Measurements from ENCODE around the gene TFAP2D. TPM values are rescaled to one million over a fixed set of nuclear protein-coding genes. Genes with fewer than 3 reads are reported as not detected.

TFAP2D gene
- total RNA-seq, 1 donor from 2014 or later, result not detected

- TF ChIP-seq CTCF (IDR thresholded peaks at IDR 0.05; ENCODE audit: unreplicated experiment), result no peak
- peaks cover 57% of the 10 kb centered on the region for H3K27me3 Mint-ChIP-seq (ENCODE audit: low read depth)
- H3K36me3 Mint-ChIP-seq, result no peaks in the 10 kb centered on the region
- no peaks in the 10 kb centered on the region for H3K9me3 Mint-ChIP-seq
- no peak overlapping the region for H3K27ac Mint-ChIP-seq
- no peak for DNase-seq (ENCODE audit: low spot score in 2 of 2, unreplicated experiment in 2 of 2)
- H3K4me1 Mint-ChIP-seq, result no peaks in the 10 kb centered on the region
- no peak overlapping the region for H3K4me3 Mint-ChIP-seq
Observed at GRCh38 chr6:50691814-50692495, 21.4 kb upstream of the TFAP2D start.

- no peak for TF ChIP-seq CTCF (IDR thresholded peaks at IDR 0.05; ENCODE audit: unreplicated experiment)
- Mint-ChIP-seq H3K36me3 (no peaks in the 10 kb centered on the region), H3K9me3 (no peaks in the 10 kb centered on the region), H3K4me1 (no peaks in the 10 kb centered on the region), H3K4me3 (no peak overlapping the region), H3K27me3 (ENCODE audit: low read depth) (peaks cover 76% of the 10 kb centered on the region), H3K27ac (no peak overlapping the region)
- no peak for DNase-seq (ENCODE audit: low spot score in 2 of 2, unreplicated experiment in 2 of 2)
Observed at GRCh38 chr6:50698546-50698945, 14.8 kb upstream of the TFAP2D start.

- Mint-ChIP-seq H3K9me3 (no peaks in the 10 kb centered on the region), H3K27me3 (ENCODE audit: low read depth) (peaks cover 76% of the 10 kb centered on the region), H3K4me3 (no peak overlapping the region), H3K27ac (no peak overlapping the region), H3K36me3 (no peaks in the 10 kb centered on the region), H3K4me1 (no peaks in the 10 kb centered on the region)
- no peak for TF ChIP-seq CTCF (IDR thresholded peaks at IDR 0.05; ENCODE audit: unreplicated experiment)
- DNase-seq (ENCODE audit: low spot score in 2 of 2, unreplicated experiment in 2 of 2), result peak in 1 of 2 experiments; percentile 42
Observed at GRCh38 chr6:50699051-50699775, 14.1 kb upstream of the TFAP2D start.

- Mint-ChIP-seq H3K27me3 (ENCODE audit: low read depth) (peaks cover 100% of the 10 kb centered on the region), H3K9me3 (no peaks in the 10 kb centered on the region), H3K4me3 (no peak overlapping the region), H3K36me3 (no peaks in the 10 kb centered on the region), H3K4me1 (no peaks in the 10 kb centered on the region), H3K27ac (no peak overlapping the region)
- TF ChIP-seq CTCF (IDR thresholded peaks at IDR 0.05; ENCODE audit: unreplicated experiment), result no peak
- no peak for DNase-seq (ENCODE audit: low spot score in 2 of 2, unreplicated experiment in 2 of 2)
Observed at GRCh38 chr6:50706575-50706974, 6.8 kb upstream of the TFAP2D start.

GRCh38 chr6:50707191-50707590, 6.1 kb upstream of the TFAP2D start:
- no peak for DNase-seq (ENCODE audit: low spot score in 2 of 2, unreplicated experiment in 2 of 2)
- Mint-ChIP-seq H3K27ac (no peak overlapping the region), H3K36me3 (no peaks in the 10 kb centered on the region), H3K4me3 (no peak overlapping the region), H3K9me3 (no peaks in the 10 kb centered on the region), H3K27me3 (ENCODE audit: low read depth) (peaks cover 100% of the 10 kb centered on the region), H3K4me1 (no peaks in the 10 kb centered on the region)
- no peak for TF ChIP-seq CTCF (IDR thresholded peaks at IDR 0.05; ENCODE audit: unreplicated experiment)
